GM19023 (cell line): ENCODE measurements around the gene VTI1B.
"Not testable (repeated sequence)": the region's sequence is repeated elsewhere in the genome, so short reads cannot be mapped to it uniquely, and the experiment has no call there.

Source experiments
- ATAC-seq: cut with Tn5 transposase; IDR thresholded peaks from one replicate; pipeline ENCODE4 v1.9.1; 2021; ENCODE audit warnings: mild to moderate bottlenecking, moderate library complexity; ENCODE audit not compliant: unreplicated experiment

VTI1B gene

DNA sequence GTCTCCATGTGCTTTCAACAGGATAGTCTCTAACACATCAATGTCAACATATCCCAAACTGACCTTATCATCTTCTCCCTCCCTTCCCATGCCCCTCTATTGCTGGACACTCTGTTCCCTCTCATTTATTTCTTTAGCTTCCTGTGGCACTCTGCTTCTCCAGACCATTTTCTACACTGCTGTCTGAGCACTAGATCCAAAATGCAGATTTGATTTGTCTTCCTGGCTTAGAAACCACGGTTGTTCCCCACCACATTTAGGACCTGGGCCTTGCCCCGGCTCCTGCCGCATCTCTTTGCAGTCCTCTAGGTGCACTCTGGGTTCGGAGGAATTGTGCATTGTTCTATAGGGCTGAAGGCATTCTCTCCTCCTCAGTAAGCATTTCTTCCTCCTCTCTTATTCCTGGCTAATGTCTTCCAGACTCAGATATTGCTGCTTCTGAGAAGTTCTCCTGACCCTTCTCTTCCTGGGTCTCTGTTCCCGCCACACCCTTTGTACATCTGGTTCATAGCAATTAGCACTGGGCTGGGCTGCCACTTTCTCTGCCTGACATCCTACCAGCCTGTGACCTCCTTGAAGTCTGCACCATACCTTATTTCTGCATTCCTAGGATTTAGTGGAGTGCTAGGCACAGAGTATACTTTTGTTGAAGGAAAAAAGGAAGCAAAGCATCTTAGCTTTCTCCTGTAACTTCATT is 40.8 kb downstream of the VTI1B start:
- no peak for ATAC-seq

DNA sequence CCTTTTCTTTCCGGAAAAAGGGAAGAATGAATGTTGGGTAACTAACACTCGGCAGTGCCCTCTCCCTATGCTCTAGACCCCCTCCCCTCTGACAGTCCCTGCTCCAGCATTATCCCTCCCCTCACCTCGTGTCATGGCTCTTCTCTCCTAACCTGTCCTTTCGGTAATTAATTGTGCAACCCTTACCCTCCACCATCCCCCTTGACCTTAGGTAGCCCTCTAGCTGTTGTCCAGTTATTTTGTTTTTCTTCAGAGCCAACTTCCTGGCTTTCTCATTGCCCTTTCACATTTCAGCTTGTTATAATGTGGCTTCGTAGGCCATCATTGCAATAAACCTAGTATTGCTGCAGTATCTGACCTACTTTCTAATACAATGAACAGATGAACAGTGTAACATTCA is 43.5 kb downstream of the VTI1B start:
- no peak for ATAC-seq

DNA sequence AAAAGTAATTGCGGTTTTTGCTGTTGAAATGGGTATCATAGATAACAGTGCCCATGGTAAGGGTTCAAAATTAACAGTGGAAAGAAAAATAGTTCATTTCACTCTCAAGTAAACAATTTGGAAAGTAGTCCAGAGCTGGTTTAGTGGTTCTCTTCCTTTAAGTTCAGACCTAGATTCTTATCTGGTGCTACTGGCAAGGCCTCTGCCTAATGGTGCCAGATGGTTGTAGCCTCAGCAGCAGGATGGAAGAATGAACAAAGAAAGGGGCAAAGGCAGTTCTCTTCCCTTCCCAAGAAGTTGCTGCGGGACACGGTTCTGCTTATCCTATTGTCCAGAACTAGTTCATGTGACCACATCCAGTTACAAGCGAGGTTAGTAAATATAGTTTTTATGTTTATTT is 44.2 kb downstream of the VTI1B start:
- no peak for ATAC-seq

DNA sequence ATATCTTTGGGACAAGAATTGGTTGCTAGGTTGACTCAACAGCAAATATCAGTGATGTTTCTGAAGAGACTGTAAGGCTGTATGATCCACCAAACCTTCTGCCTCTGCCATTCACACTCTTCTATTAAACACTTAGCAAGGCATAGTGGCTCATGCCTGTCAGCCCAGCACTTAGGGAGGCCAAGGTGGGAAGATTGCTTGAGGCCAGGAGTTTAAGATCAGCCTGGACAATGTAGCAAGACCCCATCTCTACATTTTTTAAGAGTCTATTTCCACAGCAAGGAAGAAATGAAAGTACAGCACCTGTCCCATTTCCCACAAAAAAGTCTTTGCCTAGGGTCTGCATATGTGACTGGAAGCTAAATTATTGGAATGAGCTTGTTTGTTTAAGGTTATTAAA is 46.9 kb downstream of the VTI1B start:
- ATAC-seq, result no peak

DNA sequence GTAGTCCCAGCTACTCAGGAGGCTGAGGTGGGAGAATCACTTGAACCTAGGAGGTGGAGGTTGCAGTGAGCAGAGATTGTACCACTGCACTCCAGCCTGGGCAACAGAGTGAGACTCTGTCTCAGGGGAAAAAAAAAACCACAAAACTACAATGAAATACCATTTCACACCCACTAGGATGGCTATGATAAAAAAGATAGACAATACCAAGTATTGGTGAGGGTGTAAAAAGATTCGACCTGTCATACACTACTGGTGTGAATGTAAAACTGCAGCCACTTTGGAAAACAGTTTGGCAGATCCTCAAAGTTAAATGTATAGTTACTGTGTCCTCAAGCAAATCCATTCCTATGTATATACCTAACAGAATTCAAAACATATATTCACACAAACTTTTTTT is 48.3 kb downstream of the VTI1B start:
- not testable (repeated sequence) for ATAC-seq

DNA sequence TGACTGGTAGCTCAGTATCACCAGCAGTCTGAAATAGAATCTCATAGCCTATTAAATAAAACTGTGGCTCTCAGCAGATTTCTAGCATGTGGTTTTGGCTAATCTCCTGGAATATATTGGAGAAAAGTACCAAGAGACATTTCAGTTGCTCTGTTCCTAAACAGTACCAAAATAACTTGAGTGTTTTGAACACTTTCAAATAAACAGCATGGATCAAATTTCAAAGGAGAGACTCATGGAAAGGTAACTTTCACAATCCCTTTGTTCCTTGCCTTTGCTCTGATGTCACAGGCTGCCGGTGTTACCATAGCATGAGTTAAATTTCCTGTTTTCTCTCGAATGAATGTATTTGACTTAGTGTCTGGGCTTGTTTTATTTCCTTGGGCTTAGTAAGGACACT is 51.3 kb downstream of the VTI1B start:
- no peak for ATAC-seq

DNA sequence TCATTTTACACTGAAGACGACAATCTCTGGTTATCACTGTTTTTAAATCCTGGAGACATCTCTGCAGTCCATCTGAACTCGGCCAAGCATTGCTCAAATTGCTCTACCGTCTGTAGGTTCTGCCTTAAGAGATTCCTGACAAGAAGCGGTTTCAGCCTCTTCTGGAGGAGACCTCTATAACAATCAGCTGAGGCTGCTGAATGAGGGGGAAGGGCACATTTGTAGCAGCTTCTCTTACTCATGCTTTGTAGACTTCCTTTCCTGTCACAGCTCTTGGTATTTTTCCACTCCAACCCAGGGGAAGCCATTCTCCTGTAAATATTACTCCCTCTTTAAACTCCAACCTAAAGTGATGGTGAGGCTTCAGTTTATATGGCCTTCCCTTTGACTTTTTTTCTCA is 51.8 kb downstream of the VTI1B start:
- ATAC-seq, result no peak

DNA sequence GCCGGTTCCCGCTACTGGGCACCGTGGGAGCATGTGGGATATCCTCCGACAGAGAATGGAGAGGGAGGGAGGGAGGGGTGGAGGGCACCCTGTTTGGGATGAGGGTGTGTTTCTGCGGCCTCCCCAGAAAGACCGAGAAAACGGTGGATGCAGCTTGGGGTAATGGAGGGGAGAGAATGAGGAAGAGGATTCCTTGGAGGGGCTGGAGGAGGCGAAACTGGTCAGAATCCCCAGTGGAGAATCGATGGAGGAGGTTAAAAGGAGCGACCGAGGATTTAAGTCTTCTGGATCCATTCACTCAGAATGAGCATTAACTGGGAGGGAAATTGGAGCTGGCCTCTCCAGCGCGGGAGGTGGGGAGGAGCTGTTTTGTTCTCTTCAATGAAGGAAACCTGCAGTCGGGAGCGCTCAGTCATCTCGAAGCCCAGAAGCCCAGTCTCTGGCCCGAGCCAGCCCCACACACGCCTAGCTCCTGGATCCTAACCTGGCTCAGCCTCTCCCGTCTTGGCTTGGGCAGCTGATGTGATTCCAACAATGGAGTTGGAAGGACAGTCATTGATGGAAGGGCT is 54.1 kb downstream of the VTI1B start:
- ATAC-seq, result no peak

DNA sequence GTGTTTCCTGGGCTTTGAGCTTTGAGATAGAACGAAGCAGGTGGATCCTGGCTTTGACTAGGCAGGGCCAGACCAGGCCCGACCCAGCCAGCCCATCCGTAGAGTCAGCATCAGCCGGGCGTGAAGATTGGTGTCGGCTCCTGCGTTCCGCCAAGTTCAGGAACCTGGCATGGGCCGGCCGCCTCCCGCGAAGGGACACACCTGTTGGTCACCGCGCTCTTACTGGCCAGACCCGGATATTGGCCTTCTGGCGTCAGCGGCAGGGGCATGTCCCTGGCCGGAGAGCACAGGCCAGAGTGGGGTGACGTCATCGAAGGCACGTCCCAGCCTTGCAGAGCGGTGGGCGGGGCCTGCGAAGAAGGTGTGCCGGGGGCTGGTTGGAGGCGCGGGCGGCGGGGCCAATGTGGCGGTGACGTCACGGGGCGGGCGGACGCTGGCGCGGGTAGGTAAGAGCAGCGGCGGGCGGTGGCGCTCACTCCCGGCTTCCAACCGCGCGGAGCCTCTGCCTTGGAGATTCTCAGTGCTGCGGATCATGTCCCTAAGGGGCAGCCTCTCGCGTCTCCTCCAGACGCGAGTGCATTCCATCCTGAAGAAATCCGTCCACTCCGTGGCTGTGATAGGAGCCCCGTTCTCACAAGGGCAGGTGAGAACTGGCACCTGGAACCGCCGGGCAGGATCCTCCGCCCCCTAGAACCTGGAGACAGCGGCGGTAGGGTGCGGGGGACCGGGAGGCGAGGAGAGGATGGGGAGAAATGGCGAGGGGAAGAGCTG is 54.8 kb downstream of the VTI1B start, which contains the start of gene ARG2:
Gene ARG2, plus strand, starts transcription at position 475 of the 771 bp plus-strand sequence. Its CDS starts 58 bp downstream, at position 533.
- peak; percentile 97 for ATAC-seq

DNA sequence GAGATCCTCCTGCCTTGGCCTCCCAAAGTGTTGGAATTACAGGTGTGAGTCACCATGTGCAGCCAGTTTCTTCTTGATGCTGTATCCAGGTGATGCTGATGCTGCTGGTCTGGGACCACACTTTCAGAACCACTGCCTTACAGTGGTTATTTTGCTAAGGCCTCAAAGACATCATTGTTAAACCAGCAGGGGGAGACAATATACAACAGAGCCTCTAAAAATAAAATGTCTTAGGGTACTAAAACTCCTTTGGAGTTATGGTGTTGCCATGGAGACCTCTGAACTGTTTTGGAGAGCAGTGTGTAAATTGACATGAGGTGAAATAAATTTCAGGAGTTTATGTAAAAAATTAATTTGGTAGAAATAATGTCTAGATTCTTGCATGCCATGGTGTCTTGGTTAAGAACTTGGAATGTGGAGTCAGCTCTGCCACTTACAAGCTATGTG is 55.8 kb downstream of the VTI1B start:
- ATAC-seq, result no peak

DNA sequence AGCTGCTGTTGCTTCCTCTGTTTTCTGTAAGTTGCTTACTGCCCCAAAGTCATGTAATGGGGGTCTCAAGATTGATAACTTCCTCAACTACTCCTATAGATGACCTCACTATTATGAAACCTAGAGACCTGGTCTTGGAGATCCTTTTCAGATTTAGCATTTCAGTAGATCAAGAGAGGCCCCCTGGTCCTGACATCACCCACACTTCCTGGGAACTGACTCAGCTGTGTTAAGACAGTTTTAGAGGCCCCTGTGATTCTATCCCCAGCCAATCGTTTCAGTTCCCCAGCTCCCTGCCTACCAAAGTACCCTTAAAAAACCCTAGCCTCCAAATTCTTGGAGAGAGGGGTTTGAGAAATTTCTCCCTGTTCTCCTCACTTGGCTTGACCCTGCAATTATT is 63.9 kb downstream of the VTI1B start:
- ATAC-seq, result no peak

DNA sequence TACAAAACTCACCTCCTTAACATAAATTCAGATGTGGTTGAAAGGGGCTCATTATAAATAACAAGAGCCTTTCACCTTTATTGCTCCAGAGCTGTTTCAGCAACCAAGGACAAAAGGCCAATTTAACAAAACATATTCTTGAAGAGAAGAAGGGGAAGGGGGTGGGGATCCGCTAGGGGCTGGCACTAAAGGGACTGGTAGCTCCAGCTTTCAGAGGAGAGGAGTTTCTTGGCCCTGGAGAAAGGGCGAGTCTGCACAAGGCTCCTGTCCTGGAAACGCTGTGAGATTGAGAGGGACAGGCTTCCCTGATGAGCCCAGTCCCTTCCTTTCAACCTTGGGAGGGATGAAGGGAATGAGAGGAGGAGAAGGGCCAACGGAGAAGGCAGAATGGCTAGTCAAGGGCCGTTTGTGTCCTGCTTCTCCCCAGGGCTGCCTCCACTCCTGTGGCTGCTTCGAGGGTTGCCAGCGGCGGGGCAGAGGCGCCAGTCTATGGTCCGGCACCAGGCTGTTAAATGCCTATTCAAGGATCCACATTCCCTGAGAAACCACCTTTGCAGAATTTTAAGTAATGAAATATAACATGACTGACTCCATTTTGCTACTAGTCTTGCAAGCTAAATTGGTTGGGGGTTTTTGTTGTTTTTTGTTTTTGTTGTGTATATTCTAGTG is 64.7 kb downstream of the VTI1B start:
- no peak for ATAC-seq

DNA sequence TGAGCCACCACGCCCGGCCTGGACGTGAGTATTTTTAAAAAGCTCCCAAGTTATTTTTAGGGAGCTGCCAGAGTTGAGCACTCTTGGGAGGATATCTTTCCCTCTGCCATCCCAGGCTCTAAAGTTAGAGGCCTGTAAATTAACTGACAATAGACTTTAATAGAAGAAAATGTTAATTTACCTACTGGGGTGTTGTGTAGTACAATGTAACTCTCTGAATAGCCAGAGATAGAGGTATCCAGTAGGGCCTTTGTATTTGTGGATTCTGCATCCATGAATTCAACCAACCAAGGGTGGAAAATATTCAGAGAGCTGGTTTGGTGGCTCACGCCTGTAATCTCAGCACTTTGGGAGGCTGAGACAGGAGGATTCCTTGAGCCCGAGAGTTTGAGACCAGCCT is 66.8 kb downstream of the VTI1B start:
- no peak for ATAC-seq

DNA sequence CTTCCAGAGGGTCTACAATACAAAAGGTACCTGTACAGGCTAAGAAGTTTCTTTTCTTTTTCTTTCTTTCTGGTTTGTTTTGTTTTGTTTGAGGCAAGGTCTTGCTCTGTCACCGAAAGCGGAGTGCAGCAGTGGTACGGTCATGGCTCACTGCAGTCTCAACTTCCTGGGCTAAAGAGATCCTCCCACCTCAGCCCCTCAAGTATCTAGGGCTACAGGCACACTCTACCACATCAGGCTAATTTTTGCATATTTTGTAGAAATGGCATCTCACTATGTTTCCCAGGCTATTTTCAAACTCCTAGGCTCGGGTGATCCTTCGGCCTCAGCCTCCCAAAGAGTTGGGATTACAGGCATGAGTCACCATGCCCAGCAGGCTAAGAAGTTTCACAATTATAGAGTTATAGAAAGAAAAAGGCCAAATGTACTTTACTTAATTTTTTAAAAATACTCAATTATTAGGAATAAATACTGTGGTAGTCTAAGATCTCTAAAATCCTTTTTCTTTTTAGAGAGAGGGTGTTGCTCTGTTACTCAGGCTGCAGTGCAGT is 71.4 kb downstream of the VTI1B start:
- peak; percentile 56 for ATAC-seq

DNA sequence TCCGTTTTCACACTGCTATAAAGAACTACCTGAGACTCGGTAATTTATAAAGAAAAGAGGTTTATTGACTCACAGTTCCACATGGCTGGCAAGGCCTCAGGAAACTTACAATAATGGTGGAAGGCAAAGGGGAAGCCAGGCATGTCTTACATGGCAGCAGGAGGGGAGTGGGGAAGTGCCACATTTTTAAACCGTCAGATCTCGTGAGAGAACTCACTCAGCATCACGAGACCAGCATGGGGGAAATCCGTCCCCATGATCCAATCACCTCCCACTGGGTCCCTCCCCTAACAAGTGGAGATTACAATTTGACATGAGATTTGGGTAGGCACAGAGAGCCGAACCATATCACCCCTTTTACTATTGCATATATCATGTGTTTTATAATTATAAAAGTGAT is 72.4 kb downstream of the VTI1B start:
- ATAC-seq, result no peak

DNA sequence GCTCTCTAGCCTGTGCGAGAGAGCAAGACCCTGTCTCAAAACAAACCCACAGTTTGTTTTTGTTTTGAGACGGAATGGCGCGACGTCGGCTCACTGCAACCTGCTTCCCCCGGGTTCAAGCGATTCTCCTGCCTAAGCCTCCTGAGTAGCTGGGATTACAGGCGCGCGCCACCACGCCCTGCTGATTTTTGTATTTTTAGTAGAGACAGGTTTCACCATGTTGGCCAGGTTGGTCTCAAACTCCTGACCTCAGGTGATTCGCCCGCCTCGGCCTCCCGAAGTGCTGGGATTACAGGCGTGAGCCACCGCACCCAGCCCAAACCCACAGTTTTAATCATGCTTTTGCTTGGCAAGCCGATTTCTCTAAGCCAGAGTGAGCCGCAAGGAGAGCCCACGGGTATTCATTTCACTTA is 73.9 kb downstream of the VTI1B start:
- not testable (repeated sequence) for ATAC-seq

DNA sequence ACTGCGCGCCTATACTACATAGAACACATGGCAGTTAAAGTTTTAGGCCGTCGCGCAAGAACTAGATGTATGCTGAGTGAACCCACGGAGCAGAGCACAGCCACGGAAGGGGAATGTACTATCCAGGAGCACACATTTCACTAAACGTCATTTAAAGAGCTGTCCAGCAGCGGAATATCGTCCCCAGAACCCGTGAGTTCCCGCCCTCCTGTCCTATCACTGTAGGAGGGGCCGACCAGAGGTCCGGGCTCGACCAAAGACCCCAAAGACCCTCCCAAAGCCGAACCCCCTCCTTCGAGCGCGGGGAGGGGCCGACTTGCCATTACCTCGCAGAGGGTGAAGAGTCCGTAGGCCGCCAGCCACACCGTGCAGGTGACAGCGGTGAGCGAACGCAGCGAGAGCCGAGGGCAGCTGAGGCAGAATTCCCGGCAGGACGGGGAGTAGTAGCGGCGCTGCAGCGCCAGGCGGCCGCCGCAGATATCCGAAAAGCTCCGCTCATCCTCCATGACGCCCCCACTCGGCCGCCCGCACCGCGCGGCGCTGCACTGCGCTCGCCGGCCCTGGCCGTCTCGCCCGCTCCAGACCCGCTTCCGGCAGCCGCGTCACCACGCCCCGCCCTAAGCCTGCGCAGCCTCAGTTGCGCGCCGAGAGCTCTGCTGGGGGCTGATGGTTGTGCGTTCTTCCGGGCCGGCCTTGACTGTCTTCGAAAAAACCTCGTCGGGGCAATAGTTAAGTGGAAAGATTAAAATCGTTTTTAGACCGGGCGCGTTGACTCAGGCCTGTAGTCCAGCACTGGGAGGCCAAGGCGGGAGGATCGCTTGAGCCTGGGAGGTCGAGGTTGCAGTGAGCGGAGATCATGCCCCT is 74.5 kb downstream of the VTI1B start, which contains the start of gene PIGH:
Gene PIGH, minus strand, starts transcription at position 571 of the 864 bp plus-strand sequence. Its CDS starts 65 bp downstream, at position 506.
- ATAC-seq, result peak; percentile 94
